Measurements from ENCODE around the gene TXNRD1.

The TXNRD1 gene

DNA sequence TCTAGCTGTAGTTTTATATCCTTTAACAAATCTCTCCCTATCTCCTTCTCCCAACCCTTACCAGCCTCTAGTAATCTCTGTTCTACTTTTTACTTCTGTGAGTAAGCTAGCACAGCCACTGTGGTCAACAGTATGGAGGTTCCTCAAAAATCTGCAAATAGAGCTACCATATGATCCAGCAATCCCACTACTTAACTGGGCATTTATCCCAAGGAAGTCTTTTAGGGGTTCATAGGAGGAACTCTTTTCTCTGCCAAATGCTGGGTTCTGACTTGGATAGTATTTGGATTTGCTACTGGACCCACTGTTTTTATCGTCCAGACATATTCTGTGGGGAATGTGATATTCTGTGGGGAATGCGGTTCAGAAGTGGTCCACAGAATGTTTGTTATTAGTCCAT, 129.1 kb downstream of the TXNRD1 start:
- H3K18ac ChIP-seq (ENCODE audit: low read length): no peak overlapping the region
- H2BK5ac ChIP-seq (ENCODE audit: low read length): no peak overlapping the region
- H3K4me1 ChIP-seq (ENCODE audit: control insufficient read depth in 2 of 2, insufficient read depth in 1 of 2, low read depth in 1 of 2, low read length in 2 of 2): peaks cover 2 to 5% of the 10 kb centered on the region in 2 donors
- no peak overlapping the region for H2BK15ac ChIP-seq (ENCODE audit: low read length)
- no peaks in the 10 kb centered on the region for H3K79me1 ChIP-seq (ENCODE audit: low read depth, low read length)
- peaks cover 0 to 2% of the 10 kb centered on the region in 2 donors for H3K9me3 ChIP-seq (replicated peaks in 1 of 2; ENCODE audit: control insufficient read depth in 2 of 2, insufficient read depth in 1 of 2, low read depth in 1 of 2, low read length in 2 of 2)
- H3K4me2 ChIP-seq (ENCODE audit: insufficient read depth, low read length, poor library complexity, severe bottlenecking): no peak overlapping the region
- H4K8ac ChIP-seq (ENCODE audit: low read depth, low read length): no peak overlapping the region
- no peak overlapping the region for H2AFZ ChIP-seq (ENCODE audit: low read length)
- no peak overlapping the region for H3K4me3 ChIP-seq (ENCODE audit: low read length in 2 of 2)
- no peak overlapping the region for H2BK120ac ChIP-seq (ENCODE audit: low read depth, low read length)
- H3K27me3 ChIP-seq (ENCODE audit: control insufficient read depth in 3 of 3, insufficient read depth in 3 of 3, low read depth in 1 of 3, low read length in 3 of 3): no peaks in the 10 kb centered on the region
- no peak overlapping the region for H4K91ac ChIP-seq (ENCODE audit: low read depth, low read length, poor library complexity)
- H3K14ac ChIP-seq (ENCODE audit: low read length): no peak overlapping the region
- H3K4ac ChIP-seq (ENCODE audit: low read length): no peak overlapping the region
- WGBS, 2 donors (ENCODE audit: extremely low coverage in 2 of 2, insufficient read length in 2 of 2, insufficient replicate concordance in 1 of 2): no CpG with 5 or more reads among the region's 2 CpGs
- H3K36me3 ChIP-seq (replicated peaks in 1 of 2; ENCODE audit: control insufficient read depth in 2 of 2, insufficient read depth in 2 of 2, low read length in 2 of 2): peaks cover 30 to 96% of the 10 kb centered on the region in 2 donors
- no peak for DNase-seq (ENCODE audit: low spot score)
- no peak overlapping the region for H2BK12ac ChIP-seq (ENCODE audit: low read length)
- H3K27ac ChIP-seq (replicated peaks; ENCODE audit: low read length): no peak overlapping the region
- H3K9ac ChIP-seq (ENCODE audit: low read depth, low read length, poor library complexity): no peak overlapping the region
- H3K23ac ChIP-seq (ENCODE audit: low read depth, low read length, poor library complexity): no peak overlapping the region
- no peak overlapping the region for H2AK5ac ChIP-seq (ENCODE audit: low read depth, low read length)

DNA sequence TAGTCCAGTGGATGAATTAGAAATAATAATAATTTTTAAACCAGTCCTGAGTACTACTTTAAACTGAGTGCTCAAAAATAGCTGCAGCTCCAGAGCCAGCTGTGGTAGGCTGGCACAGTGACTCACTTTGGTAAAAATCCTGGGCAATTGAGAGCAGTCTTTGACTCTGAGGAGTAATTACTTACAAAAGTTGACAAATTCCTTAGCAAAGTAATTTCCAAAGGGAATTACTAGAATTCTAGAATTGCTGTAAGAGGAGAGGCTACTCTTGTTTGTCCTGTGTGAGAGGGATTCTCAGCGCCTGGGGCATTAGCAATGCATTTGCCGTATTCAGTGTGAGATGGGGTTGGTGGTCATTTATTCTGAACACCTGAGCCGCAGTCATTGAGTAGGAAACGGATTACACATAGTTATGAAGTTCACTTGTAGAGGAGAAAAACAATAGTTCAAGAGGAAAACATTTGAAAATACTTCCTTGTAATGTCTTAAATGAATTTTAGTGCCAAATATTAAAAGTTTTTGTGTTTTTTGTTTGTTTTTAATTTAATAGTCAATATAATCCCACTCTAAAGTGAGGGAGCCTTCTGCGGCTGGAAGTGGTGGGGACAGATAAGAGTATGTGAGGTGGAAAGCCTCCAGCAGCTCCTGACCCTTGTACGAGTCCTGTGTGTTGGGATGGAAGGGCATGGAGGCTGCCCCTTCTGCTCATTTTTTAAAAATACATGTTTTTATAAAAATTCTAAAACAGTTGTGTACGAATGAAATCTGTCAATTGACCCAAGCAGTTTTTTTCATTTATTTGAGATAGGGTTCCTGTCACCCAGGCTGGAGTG, 129.9 kb downstream of the TXNRD1 start:
- Histone ChIP-seq H3K18ac (ENCODE audit: low read length) (no peak overlapping the region), H2BK120ac (ENCODE audit: low read depth, low read length) (no peak overlapping the region), H3K4me3 (ENCODE audit: low read length in 2 of 2) (no peak overlapping the region), H3K36me3 (replicated peaks in 1 of 2; ENCODE audit: control insufficient read depth in 2 of 2, insufficient read depth in 2 of 2, low read length in 2 of 2) (peaks cover 29 to 96% of the 10 kb centered on the region in 2 donors), H2AFZ (ENCODE audit: low read length) (no peak overlapping the region), H3K9me3 (replicated peaks in 1 of 2; ENCODE audit: control insufficient read depth in 2 of 2, insufficient read depth in 1 of 2, low read depth in 1 of 2, low read length in 2 of 2) (peaks cover 0 to 2% of the 10 kb centered on the region in 2 donors), H3K9ac (ENCODE audit: low read depth, low read length, poor library complexity) (no peak overlapping the region), H3K27me3 (ENCODE audit: control insufficient read depth in 3 of 3, insufficient read depth in 3 of 3, low read depth in 1 of 3, low read length in 3 of 3) (no peaks in the 10 kb centered on the region), H2BK12ac (ENCODE audit: low read length) (no peak overlapping the region), H4K91ac (ENCODE audit: low read depth, low read length, poor library complexity) (no peak overlapping the region), H3K14ac (ENCODE audit: low read length) (no peak overlapping the region), H2BK15ac (ENCODE audit: low read length) (no peak overlapping the region), H4K8ac (ENCODE audit: low read depth, low read length) (no peak overlapping the region), H2BK5ac (ENCODE audit: low read length) (no peak overlapping the region), H3K79me1 (ENCODE audit: low read depth, low read length) (no peaks in the 10 kb centered on the region), H3K27ac (replicated peaks; ENCODE audit: low read length) (no peak overlapping the region), H3K4ac (ENCODE audit: low read length) (no peak overlapping the region), H3K4me2 (ENCODE audit: insufficient read depth, low read length, poor library complexity, severe bottlenecking) (no peak overlapping the region), H3K4me1 (ENCODE audit: control insufficient read depth in 2 of 2, insufficient read depth in 1 of 2, low read depth in 1 of 2, low read length in 2 of 2) (peaks cover 2 to 5% of the 10 kb centered on the region in 2 donors), H3K23ac (ENCODE audit: low read depth, low read length, poor library complexity) (no peak overlapping the region), H2AK5ac (ENCODE audit: low read depth, low read length) (no peak overlapping the region)
- no CpG with 5 or more reads among the region's 7 CpGs for WGBS, 2 donors (ENCODE audit: extremely low coverage in 2 of 2, insufficient read length in 2 of 2, insufficient replicate concordance in 1 of 2)
- no peak for DNase-seq (ENCODE audit: low spot score)

DNA sequence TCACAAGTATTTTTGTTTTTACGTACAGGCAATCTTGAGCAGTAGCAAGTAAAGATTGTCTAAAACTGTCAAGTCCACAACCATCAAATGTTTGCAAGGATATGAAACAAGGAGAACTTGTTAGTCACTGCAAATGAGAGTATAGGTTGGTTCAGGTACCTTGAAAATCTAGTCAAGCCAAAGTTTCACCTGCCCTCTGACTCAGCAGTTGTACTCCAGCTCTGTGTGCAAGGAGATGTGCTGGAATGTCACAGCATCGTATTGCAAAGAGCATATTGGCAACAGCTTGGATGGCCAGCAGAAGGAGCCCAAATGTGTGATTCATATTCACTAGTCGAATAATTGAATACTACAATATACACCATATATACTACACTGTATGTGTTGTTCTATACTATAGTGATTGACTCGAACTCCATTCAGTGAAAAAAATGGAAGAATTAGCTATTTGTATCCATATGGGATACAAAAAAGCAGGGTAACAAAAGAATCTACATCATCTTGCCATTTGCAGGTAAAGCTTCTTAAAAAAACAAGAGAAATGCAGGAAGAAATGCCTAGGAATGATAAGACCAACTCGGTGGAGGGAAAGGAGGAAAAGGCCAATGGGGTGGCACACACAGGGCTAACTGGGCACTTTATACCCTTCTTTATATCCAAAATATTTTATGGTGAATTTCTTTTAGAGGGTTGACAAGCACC, 131.9 kb downstream of the TXNRD1 start:
- Histone ChIP-seq H2BK12ac (ENCODE audit: low read length) (no peak overlapping the region), H2AFZ (ENCODE audit: low read length) (no peak overlapping the region), H3K4ac (ENCODE audit: low read length) (no peak overlapping the region), H2AK5ac (ENCODE audit: low read depth, low read length) (no peak overlapping the region), H3K27me3 (ENCODE audit: control insufficient read depth in 3 of 3, insufficient read depth in 3 of 3, low read depth in 1 of 3, low read length in 3 of 3) (no peaks in the 10 kb centered on the region), H3K9ac (ENCODE audit: low read depth, low read length, poor library complexity) (peak overlapping the region; percentile 24), H2BK120ac (ENCODE audit: low read depth, low read length) (no peak overlapping the region), H3K23ac (ENCODE audit: low read depth, low read length, poor library complexity) (no peak overlapping the region), H3K79me1 (ENCODE audit: low read depth, low read length) (no peaks in the 10 kb centered on the region), H3K4me1 (ENCODE audit: control insufficient read depth in 2 of 2, insufficient read depth in 1 of 2, low read depth in 1 of 2, low read length in 2 of 2) (peaks cover 0 to 2% of the 10 kb centered on the region in 2 donors), H4K8ac (ENCODE audit: low read depth, low read length) (no peak overlapping the region), H3K14ac (ENCODE audit: low read length) (no peak overlapping the region), H2BK15ac (ENCODE audit: low read length) (no peak overlapping the region), H3K18ac (ENCODE audit: low read length) (no peak overlapping the region), H3K4me3 (ENCODE audit: low read length in 2 of 2) (no peak overlapping the region), H2BK5ac (ENCODE audit: low read length) (no peak overlapping the region), H4K91ac (ENCODE audit: low read depth, low read length, poor library complexity) (no peak overlapping the region), H3K4me2 (ENCODE audit: insufficient read depth, low read length, poor library complexity, severe bottlenecking) (no peak overlapping the region), H3K9me3 (replicated peaks in 1 of 2; ENCODE audit: control insufficient read depth in 2 of 2, insufficient read depth in 1 of 2, low read depth in 1 of 2, low read length in 2 of 2) (no peaks in the 10 kb centered on the region), H3K27ac (replicated peaks; ENCODE audit: low read length) (no peak overlapping the region), H3K36me3 (replicated peaks in 1 of 2; ENCODE audit: control insufficient read depth in 2 of 2, insufficient read depth in 2 of 2, low read length in 2 of 2) (peaks cover 22 to 94% of the 10 kb centered on the region in 2 donors)
- WGBS, 2 donors (ENCODE audit: extremely low coverage in 2 of 2, insufficient read length in 2 of 2, insufficient replicate concordance in 1 of 2): no CpG with 5 or more reads among the region's 5 CpGs
- DNase-seq (ENCODE audit: low spot score): no peak

DNA sequence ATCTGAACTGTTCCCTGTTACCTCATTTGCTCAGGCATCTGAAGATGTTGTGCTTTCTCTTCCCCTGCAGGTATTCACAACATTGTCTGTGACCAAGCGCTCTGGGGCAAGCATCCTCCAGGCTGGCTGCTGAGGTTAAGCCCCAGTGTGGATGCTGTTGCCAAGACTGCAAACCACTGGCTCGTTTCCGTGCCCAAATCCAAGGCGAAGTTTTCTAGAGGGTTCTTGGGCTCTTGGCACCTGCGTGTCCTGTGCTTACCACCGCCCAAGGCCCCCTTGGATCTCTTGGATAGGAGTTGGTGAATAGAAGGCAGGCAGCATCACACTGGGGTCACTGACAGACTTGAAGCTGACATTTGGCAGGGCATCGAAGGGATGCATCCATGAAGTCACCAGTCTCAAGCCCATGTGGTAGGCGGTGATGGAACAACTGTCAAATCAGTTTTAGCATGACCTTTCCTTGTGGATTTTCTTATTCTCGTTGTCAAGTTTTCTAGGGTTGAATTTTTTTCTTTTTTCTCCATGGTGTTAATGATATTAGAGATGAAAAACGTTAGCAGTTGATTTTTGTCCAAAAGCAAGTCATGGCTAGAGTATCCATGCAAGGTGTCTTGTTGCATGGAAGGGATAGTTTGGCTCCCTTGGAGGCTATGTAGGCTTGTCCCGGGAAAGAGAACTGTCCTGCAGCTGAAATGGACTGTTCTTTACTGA, 132.9 kb downstream of the TXNRD1 start:
- H4K8ac ChIP-seq (ENCODE audit: low read depth, low read length): no peak overlapping the region
- H3K27me3 ChIP-seq (ENCODE audit: control insufficient read depth in 3 of 3, insufficient read depth in 3 of 3, low read depth in 1 of 3, low read length in 3 of 3): no peaks in the 10 kb centered on the region
- H3K23ac ChIP-seq (ENCODE audit: low read depth, low read length, poor library complexity): no peak overlapping the region
- H3K4ac ChIP-seq (ENCODE audit: low read length): no peak overlapping the region
- no peak overlapping the region for H3K18ac ChIP-seq (ENCODE audit: low read length)
- no peaks in the 10 kb centered on the region for H3K4me1 ChIP-seq (ENCODE audit: control insufficient read depth in 2 of 2, insufficient read depth in 1 of 2, low read depth in 1 of 2, low read length in 2 of 2)
- no peak for DNase-seq (ENCODE audit: low spot score)
- H2BK120ac ChIP-seq (ENCODE audit: low read depth, low read length): no peak overlapping the region
- H3K9ac ChIP-seq (ENCODE audit: low read depth, low read length, poor library complexity): peak overlapping the region; percentile 46
- H3K9me3 ChIP-seq (replicated peaks in 1 of 2; ENCODE audit: control insufficient read depth in 2 of 2, insufficient read depth in 1 of 2, low read depth in 1 of 2, low read length in 2 of 2): no peaks in the 10 kb centered on the region
- no peak overlapping the region for H2AFZ ChIP-seq (ENCODE audit: low read length)
- H3K27ac ChIP-seq (replicated peaks; ENCODE audit: low read length): no peak overlapping the region
- H3K36me3 ChIP-seq (replicated peaks in 1 of 2; ENCODE audit: control insufficient read depth in 2 of 2, insufficient read depth in 2 of 2, low read length in 2 of 2): peaks cover 20 to 92% of the 10 kb centered on the region in 2 donors
- WGBS, 2 donors (ENCODE audit: extremely low coverage in 2 of 2, insufficient read length in 2 of 2, insufficient replicate concordance in 1 of 2): no CpG with 5 or more reads among the region's 11 CpGs
- no peak overlapping the region for H3K4me2 ChIP-seq (ENCODE audit: insufficient read depth, low read length, poor library complexity, severe bottlenecking)
- no peak overlapping the region for H2BK12ac ChIP-seq (ENCODE audit: low read length)
- H3K14ac ChIP-seq (ENCODE audit: low read length): no peak overlapping the region
- no peaks in the 10 kb centered on the region for H3K79me1 ChIP-seq (ENCODE audit: low read depth, low read length)
- no peak overlapping the region for H4K91ac ChIP-seq (ENCODE audit: low read depth, low read length, poor library complexity)
- H2AK5ac ChIP-seq (ENCODE audit: low read depth, low read length): no peak overlapping the region
- H3K4me3 ChIP-seq (ENCODE audit: low read length in 2 of 2): no peak overlapping the region
- H2BK15ac ChIP-seq (ENCODE audit: low read length): no peak overlapping the region
- H2BK5ac ChIP-seq (ENCODE audit: low read length): no peak overlapping the region

All from neuronal stem cell (in vitro differentiated cells).